Measurements from ENCODE around the gene BZW2.
A peak's percentile ranks its signal among the peaks of the same experiment; 100 is the strongest.
"Not testable (repeated sequence)": the region's sequence is repeated elsewhere in the genome, so short reads cannot be mapped to it uniquely, and the experiment has no call there.

BZW2 gene

GRCh38 chr7:16644636-16645592 is 1.1 kb upstream of the BZW2 start:
- DNase-seq (ENCODE audit: low read depth): peak; percentile 52

GRCh38 chr7:16646472-16647072 is 591 bp downstream of the BZW2 start:
- DNase-seq (ENCODE audit: low read depth): no peak

GRCh38 chr7:16647435-16647960 is 1.5 kb downstream of the BZW2 start:
- DNase-seq (ENCODE audit: low read depth): no peak

GRCh38 chr7:16648551-16648950 is 2.6 kb downstream of the BZW2 start:
- no peak for DNase-seq (ENCODE audit: low read depth)

GRCh38 chr7:16649196-16649595 is 3.2 kb downstream of the BZW2 start:
- DNase-seq (ENCODE audit: low read depth): no peak

- no peak for DNase-seq (ENCODE audit: low read depth)
These were observed 4.3 kb downstream of the BZW2 start for GRCh38 chr7:16650266-16650665.

GRCh38 chr7:16651396-16652239 is 5.6 kb downstream of the BZW2 start:
- DNase-seq (ENCODE audit: low read depth): no peak

- DNase-seq (ENCODE audit: low read depth): no peak
These were observed 6.2 kb downstream of the BZW2 start for GRCh38 chr7:16652240-16652583.

- DNase-seq (ENCODE audit: low read depth): no peak
These were observed 6.9 kb downstream of the BZW2 start for GRCh38 chr7:16652888-16653287.

- no peak for DNase-seq (ENCODE audit: low read depth)
These were observed 9.4 kb downstream of the BZW2 start for GRCh38 chr7:16655394-16655793.

- DNase-seq (ENCODE audit: low read depth): no peak
These were observed 10.2 kb downstream of the BZW2 start for GRCh38 chr7:16656141-16656540.

- no peak for DNase-seq (ENCODE audit: low read depth)
These were observed 11.8 kb downstream of the BZW2 start for GRCh38 chr7:16657656-16658279.

GRCh38 chr7:16659854-16660497 is 14.0 kb downstream of the BZW2 start:
- not testable (repeated sequence) for DNase-seq (ENCODE audit: low read depth)

- no peak for DNase-seq (ENCODE audit: low read depth)
These were observed 14.9 kb downstream of the BZW2 start for GRCh38 chr7:16660702-16661464.

- no peak for DNase-seq (ENCODE audit: low read depth)
These were observed 15.9 kb downstream of the BZW2 start for GRCh38 chr7:16661924-16662323.

- no peak for DNase-seq (ENCODE audit: low read depth)
These were observed 21.4 kb downstream of the BZW2 start for GRCh38 chr7:16667355-16667754.

- DNase-seq (ENCODE audit: low read depth): no peak
These were observed 22.3 kb downstream of the BZW2 start for GRCh38 chr7:16668049-16668858.

GRCh38 chr7:16668978-16669377 is 23.0 kb downstream of the BZW2 start:
- no peak for DNase-seq (ENCODE audit: low read depth)

GRCh38 chr7:16669581-16669980 is 23.6 kb downstream of the BZW2 start:
- no peak for DNase-seq (ENCODE audit: low read depth)

GRCh38 chr7:16670021-16670420 is 24.0 kb downstream of the BZW2 start:
- DNase-seq (ENCODE audit: low read depth): no peak
